K562 (cell line): Measurements from ENCODE around the gene CDT1. TPM values are rescaled to one million over a fixed set of nuclear protein-coding genes. Genes with fewer than 3 reads are reported as not detected.
A peak's percentile ranks its signal among the peaks of the same experiment; 100 is the strongest.

Experiments used
- ATAC-seq: fragments of 200-7000 bp; cut with Tn5 transposase; 3 replicates; pipeline ENCODE4 v1.9.1; 2020; ENCODE audit warnings: moderate library complexity
- BruUV-seq: library from RNA; stranded (reverse); fragments of 400-500 nt; replicated peaks from 2 replicates; lab custom pipeline; 2021; lab: Mats Ljungman, UMichigan
- CTCF ChIA-PET: fragments of 300-600 bp; formaldehyde crosslinking; extraction: SDS; loops from one replicate; lab custom pipeline; 2021; ENCODE audit warnings: low intra/inter-chr PET ratio; lab: Yijun Ruan, JAX
- POLR2A ChIA-PET: fragments of 300-600, 350-650 bp; sonication (Branson Sonifier 250); formaldehyde crosslinking; extraction: SDS; loops from one replicate; lab custom pipeline; 2021; ENCODE audit warnings: antibody characterized with exemption, inconsistent platforms; lab: Yijun Ruan, JAX
- DNase-seq, 4 experiments: peaks; one replicate each; pipeline versions ENCODE4 v3.0.0 to v3.0.0-alpha.2; 2011 to 2018; ENCODE audit warnings: low spot score in 3 of 4, mixed read lengths in 3 of 4; ENCODE audit errors: extremely low read depth in 1 of 4
- FAIRE-seq: peaks from 2 replicates; lab custom pipeline; 2011; peaks lifted over from hg19 to GRCh38; lab: Jason Lieb, UNC
- H2AFZ ChIP-seq: 2 replicates; pipeline ENCODE4 v1.6.0; 2011; ENCODE audit warnings: low read depth, low read length, control low read depth, inconsistent platforms
- H3K27ac ChIP-seq: fragments of 200-600 bp; 3 replicates; pipeline ENCODE4 v1.8.0; 2011; ENCODE audit warnings: low read depth, mild to moderate bottlenecking, control low read depth, inconsistent platforms, low read length, moderate library complexity, mixed read lengths; ENCODE audit errors: extremely low read depth
- H3K27me3 ChIP-seq, 2 experiments: fragments of 300-600 bp in 1 of 2; 2 replicates in 1 of 2; 3 replicates in 1 of 2; pipeline versions ENCODE4 v1.6.0 to v1.8.0; 2011; ENCODE audit warnings: inconsistent platforms in 2 of 2, low read length in 2 of 2, mild to moderate bottlenecking in 1 of 2, mixed read lengths in 1 of 2, moderate library complexity in 1 of 2; ENCODE audit not compliant: control insufficient read depth in 2 of 2, insufficient read depth in 2 of 2
- H3K36me3 ChIP-seq: fragments of 300-600 bp; 3 replicates; pipeline ENCODE4 v1.8.0; 2011; ENCODE audit warnings: mild to moderate bottlenecking, low read length, inconsistent platforms; ENCODE audit not compliant: control insufficient read depth, insufficient read depth
- H3K4me1 ChIP-seq, 2 experiments: fragments of 200-600 bp in 1 of 2; replicated peaks in 1 of 2; 2 replicates in 1 of 2; 3 replicates in 1 of 2; pipeline versions ENCODE4 v1.5.1 to v1.8.0; 2011; ENCODE audit warnings: inconsistent platforms in 2 of 2, low read length in 2 of 2, mild to moderate bottlenecking in 1 of 2, mixed read lengths in 1 of 2, moderate library complexity in 1 of 2; ENCODE audit not compliant: control insufficient read depth in 2 of 2, insufficient read depth in 2 of 2
- H3K4me2 ChIP-seq: 2 replicates; pipeline ENCODE4 v1.6.1; 2011; ENCODE audit warnings: low read length, control low read depth, inconsistent platforms, mixed read lengths; ENCODE audit not compliant: insufficient read depth
- H3K4me3 ChIP-seq: fragments of 200-600 bp; sonication (generic), shearing (Covaris generic); 2 replicates; pipeline ENCODE4 v1.5.1; 2016; ENCODE audit warnings: control low read depth, inconsistent platforms
- H3K79me2 ChIP-seq: fragments of 200-600 bp; 3 replicates; pipeline ENCODE4 v1.8.0; 2011; ENCODE audit warnings: low read length, inconsistent platforms; ENCODE audit not compliant: control insufficient read depth, insufficient read depth
- H3K9ac ChIP-seq, 2 experiments: 2 replicates each; pipeline versions ENCODE4 v1.6.0 to v1.6.1; 2011; ENCODE audit warnings: low read depth in 2 of 2, low read length in 2 of 2, control low read depth in 1 of 2, inconsistent platforms in 1 of 2, mild to moderate bottlenecking in 1 of 2, mixed read lengths in 1 of 2; ENCODE audit not compliant: insufficient read depth in 1 of 2
- H3K9me1 ChIP-seq: one replicate; pipeline ENCODE4 v1.6.0; 2011; ENCODE audit warnings: inconsistent platforms, mild to moderate bottlenecking, low read length, moderate library complexity; ENCODE audit not compliant: control insufficient read depth, insufficient read depth
- H3K9me3 ChIP-seq: replicated peaks from 2 replicates; pipeline ENCODE4 v1.5.1; 2011; ENCODE audit warnings: low read depth, low read length, inconsistent platforms; ENCODE audit not compliant: control insufficient read depth, insufficient read depth
- H4K20me1 ChIP-seq: replicated peaks from 2 replicates; pipeline ENCODE4 v1.6.1; 2011; ENCODE audit warnings: low read length, inconsistent platforms, mixed read lengths; ENCODE audit not compliant: control insufficient read depth, insufficient read depth
- RAD51 ChIP-seq: fragments of 450-650 bp; IDR thresholded peaks from 2 replicates; pipeline ENCODE4 v1.7.1; 2016; ENCODE audit warnings: low read depth, mild to moderate bottlenecking, borderline replicate concordance
- RREB1 ChIP-seq: fragments of 250-450 bp; sonication (Bioruptor Pico); IDR thresholded peaks from 2 replicates; pipeline ENCODE4 v1.4.0; 2020
- VEZF1 ChIP-seq: fragments of 200-800 bp; sonication (Bioruptor generic); IDR thresholded peaks from 2 replicates; pipeline ENCODE4 v1.6.1; 2017; ENCODE audit warnings: missing genetic modification characterization, missing compliant biosample characterization
- ZNF239 ChIP-seq: fragments of 250-450 bp; sonication (Bioruptor Pico); IDR thresholded peaks from 2 replicates; pipeline ENCODE4 v1.4.0; 2020; ENCODE audit warnings: mild to moderate bottlenecking
- WGBS: fragments of 100-300 bp; shearing (Covaris generic); methylation state at CpG from one replicate; pipeline ENCODE4 v1.1.6; 2016; ENCODE audit warnings: low coverage, mixed read lengths; ENCODE audit not compliant: insufficient coverage; ENCODE audit errors: missing lambda C conversion rate; 5-methylcytosine and 5-hydroxymethylcytosine counted together
- in situ Hi-C: fragments of 300-500 bp; cut with MboI; formaldehyde crosslinking; loops from 4 replicates; pipeline ENCODE4 v1.15.0; 2018; ENCODE audit warnings: inconsistent platforms, mixed read lengths
- intact Hi-C: fragments of 100-400 bp; cut with micrococcal nuclease; formaldehyde crosslinking; loops from 2 replicates; pipeline ENCODE4 v1.14.2; 2022
- polyA plus RNA-seq, 8 experiments: library from polyadenylated mRNA; depleted of rRNA in 4 of 8; stranded (reverse) in 5 of 8; unstranded in 3 of 8; fragments of >200 nt; fragmentation: Nextera tagmentation in 2 of 8; fragmentation: Illumina TruSeq in 1 of 8; extraction: Ambion mirVana in 2 of 8; extraction: Trizol in 1 of 8; gene quantifications; 2 replicates each; pipeline versions ENCODE4 v1.2.1 to v1.2.3, GENCODE V29; 2011 to 2014; ENCODE audit warnings: inconsistent platforms in 1 of 8, missing spikeins in 1 of 8
- total RNA-seq, 7 experiments: library from RNA; depleted of rRNA in 6 of 7; stranded (reverse); fragments of >200 nt in 6 of 7; fragmentation: Illumina TruSeq in 2 of 7; extraction: Trizol in 2 of 7; gene quantifications; 2 replicates each; pipeline versions ENCODE4 v1.2.1 to v1.2.3, GENCODE V29; 2011 to 2021; ENCODE audit warnings: low replicate concordance in 1 of 7
- TF ChIP-seq, protein P1 (sequence below): sonication (generic); formaldehyde crosslinking; IDR thresholded peaks from 2 replicates; pipeline ENCODE4 v1.9.0; 2022; ENCODE audit warnings: mild to moderate bottlenecking, missing genetic modification reagents

CDT1 gene
- total and polyA plus RNA-seq, 9 of the 15 experiments (the other 6 are each of a cell fraction or from before 2014, with no cell fraction given), result 0.92 to 178 (median 14.2) TPM

DNA sequence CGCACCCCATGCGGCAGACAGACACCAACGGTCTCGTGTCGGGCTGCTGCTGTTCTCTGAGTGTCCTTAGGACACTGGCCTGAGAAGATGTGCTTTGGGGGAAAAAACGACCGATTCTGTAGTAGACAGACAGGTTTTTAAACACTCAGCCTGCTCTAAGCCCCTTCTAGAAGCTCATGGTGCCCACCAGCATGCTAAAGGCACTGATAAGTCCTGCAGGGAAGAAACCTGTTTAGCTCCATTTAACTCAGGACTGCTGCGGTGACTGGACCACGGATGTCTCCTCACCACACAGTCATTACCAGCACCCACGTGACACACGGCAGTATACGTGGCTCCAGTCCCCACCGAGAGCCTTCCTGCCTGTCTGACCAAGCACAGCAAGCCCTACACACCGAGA lies 27.2 kb downstream of the CDT1 start:
- H3K4me3 ChIP-seq, result no peak overlapping the region
- H3K9me1 ChIP-seq, result no peaks in the 10 kb centered on the region
- no peaks in the 10 kb centered on the region for H3K9me3 ChIP-seq
- no peak overlapping the region for H3K27ac ChIP-seq
- H3K4me2 ChIP-seq, result no peak overlapping the region
- peaks cover 0 to 46% of the 10 kb centered on the region in 2 experiments; a peak in 2 of 5 replicates for H3K4me1 ChIP-seq
- H3K36me3 ChIP-seq, result no peaks in the 10 kb centered on the region
- no peak overlapping the region for H2AFZ ChIP-seq
- no peak for ATAC-seq
- intact Hi-C loops (no loop called here), in situ Hi-C loops (no loop called here)
- BruUV-seq, result no TSS peak
- H3K9ac ChIP-seq, result no peak overlapping the region
- no peaks in the 10 kb centered on the region for H3K79me2 ChIP-seq
- ChIA-PET CTCF (no interaction called here), POLR2A (interaction anchor here (1.5 kb wide), 1 partner anchor 10 kb away, joined by 6 read pairs; no protein-coding TSS in a partner anchor)
- no peak for FAIRE-seq
- no peaks in the 10 kb centered on the region for H3K27me3 ChIP-seq
- WGBS, result 58% methylated on average over 14 of the region's 14 CpGs
- H4K20me1 ChIP-seq, result no peaks in the 10 kb centered on the region; the same call in 1 of the 2 replicates
- DNase-seq, result no peak
- no peak for TF ChIP-seq RREB1 (CRISPR knock-in tag)
- peak; percentile 98 for TF ChIP-seq ZNF239 (CRISPR knock-in tag)
- TF ChIP-seq, protein P1, sequence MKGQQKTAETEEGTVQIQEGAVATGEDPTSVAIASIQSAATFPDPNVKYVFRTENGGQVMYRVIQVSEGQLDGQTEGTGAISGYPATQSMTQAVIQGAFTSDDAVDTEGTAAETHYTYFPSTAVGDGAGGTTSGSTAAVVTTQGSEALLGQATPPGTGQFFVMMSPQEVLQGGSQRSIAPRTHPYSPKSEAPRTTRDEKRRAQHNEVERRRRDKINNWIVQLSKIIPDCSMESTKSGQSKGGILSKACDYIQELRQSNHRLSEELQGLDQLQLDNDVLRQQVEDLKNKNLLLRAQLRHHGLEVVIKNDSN (CRISPR knock-in tag), result peak; percentile 57
- no peak for TF ChIP-seq VEZF1
- 0 out of 2 replicates have a peak, but pooled peaks have one; percentile 13 for TF ChIP-seq RAD51
